Measurements from ENCODE around the gene CD59.
"Not testable (repeated sequence)": the region's sequence is repeated elsewhere in the genome, so short reads cannot be mapped to it uniquely, and the experiment has no call there.

Gene CD59

DNA sequence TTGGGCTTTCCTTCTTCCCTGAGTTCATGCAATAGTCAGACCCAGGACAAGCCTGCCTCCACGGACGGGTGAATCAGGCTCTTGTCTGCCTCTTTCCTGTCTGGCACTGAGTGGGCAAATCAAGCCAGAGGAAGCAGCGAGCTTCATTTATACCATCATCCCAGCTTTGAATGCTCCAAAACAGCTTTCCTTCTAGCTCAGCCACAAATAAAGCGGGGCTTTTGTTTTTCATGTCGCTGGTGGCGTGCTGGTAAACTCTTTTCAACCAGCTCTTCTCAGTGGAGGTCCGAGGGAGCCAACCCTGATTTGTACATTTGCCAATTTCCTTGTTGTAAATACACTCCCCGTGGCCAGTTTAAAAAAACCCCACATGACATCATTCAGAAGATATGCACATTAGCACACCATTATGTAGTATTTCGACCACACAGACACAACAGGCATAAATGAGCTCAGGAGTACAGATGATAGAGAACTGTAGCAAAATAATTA lies 44.2 kb downstream of the CD59 start:
- DNase-seq, result peak; percentile 76

DNA sequence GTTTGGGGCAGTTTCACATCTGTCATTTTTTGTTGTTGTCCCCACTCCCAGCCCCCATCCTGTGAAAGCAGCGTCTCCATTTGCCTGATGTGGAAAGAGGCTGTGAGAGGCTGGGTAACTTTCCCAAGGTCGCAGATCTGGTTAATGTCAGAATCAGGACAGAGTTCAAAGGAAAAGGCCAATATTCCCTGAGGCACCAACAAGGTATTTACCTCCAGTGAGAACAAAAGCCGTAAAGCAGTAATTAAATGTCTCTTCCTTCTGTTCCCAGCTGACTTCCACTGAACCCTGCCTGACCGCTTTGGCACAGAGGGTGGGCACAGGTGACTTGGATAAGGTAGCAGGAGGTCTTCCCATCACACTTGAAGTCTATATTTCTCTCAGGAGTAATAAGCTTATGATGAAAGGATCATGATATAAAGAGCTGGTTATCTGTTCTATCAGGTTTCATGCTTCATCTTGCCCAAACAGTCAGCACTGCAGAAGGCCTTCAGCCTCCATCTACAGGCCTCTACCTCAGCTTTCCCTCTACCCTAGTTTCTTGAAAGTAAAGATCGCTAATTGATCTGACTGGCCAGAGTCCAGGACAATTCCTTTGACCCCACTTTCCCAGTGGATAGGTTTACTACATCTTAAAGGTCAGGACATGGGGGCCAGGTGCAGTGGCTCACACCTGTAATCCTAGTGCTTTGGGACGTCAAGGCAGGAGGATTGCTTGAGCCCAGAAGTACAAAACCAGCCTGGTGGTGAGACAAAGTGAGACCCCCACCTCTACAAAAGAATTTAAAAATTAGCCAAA lies 45.0 kb downstream of the CD59 start:
- no peak for DNase-seq

DNA sequence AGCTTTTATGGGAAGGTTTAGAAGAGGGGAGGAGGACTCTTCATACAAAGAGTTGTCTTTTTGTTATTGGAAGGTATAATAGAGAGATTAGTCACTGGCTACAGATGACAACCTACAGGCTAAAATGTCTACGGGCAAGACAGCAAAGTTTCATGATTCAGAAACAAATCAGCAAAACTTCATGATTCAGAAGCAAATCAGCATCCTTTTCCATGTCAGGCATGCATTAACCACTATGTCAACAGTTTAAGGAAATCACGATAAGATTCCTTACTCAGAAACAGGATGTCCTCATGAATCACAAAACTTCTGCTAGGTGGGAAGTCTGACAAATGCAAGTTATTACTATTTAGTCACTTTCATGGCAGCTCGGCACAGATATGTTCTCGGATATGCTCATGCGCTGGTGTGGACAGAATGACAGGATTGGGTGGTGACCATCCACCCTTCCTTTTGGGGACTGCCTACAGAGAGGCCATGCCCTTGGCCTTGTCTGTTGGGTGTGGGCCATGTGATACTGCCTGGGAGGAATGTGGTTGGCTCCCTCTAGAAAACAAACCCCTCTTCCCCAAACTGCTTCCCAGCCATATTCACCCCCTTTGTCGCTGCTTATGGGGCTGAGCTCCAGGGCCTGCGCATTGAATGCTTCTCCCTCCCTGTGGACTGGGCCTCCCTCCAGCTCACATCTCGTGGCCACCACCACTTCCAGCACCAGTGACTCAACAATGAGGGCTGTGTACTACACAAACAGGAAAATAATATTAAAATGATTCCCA lies 45.7 kb downstream of the CD59 start:
- DNase-seq, result no peak

DNA sequence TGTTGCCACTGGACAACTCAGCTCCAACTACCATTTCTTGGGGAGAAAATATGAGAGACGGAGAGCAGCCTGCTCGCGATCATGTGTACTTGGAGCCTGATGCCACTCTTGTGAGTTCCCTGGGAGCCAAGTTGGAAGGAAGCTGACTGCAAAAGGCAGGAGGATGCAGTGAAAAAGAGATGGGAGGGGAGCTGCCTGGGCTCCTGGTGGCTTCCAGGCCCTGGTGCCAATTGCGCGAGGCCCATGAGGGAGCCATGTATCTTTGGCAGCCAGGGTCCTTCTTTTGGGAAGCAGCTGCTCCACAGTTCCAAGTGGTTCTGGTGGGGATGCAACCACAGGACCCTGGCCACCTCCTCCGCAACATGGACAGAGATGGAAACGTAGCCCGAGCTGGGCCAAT lies 46.7 kb downstream of the CD59 start:
- no peak for DNase-seq

DNA sequence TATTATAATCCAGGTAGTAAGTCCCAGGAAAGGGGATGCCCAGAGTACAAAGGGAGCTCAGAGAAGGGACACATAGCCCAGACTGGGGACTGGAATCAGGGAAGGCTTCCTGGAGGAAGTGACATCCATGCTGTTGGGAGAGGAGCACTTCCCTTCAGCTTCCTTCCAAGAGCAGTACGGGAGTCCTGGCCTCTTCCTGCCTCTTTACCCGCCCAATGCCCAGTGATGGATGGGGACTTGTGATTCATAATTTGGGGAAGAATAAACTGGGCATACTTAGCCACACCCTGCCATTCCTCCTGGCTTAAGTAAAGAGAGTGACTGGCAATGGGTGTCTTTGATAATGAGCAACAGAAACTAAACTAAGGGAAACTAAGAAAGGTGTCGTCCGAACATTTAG lies 47.1 kb downstream of the CD59 start:
- DNase-seq, result no peak

DNA sequence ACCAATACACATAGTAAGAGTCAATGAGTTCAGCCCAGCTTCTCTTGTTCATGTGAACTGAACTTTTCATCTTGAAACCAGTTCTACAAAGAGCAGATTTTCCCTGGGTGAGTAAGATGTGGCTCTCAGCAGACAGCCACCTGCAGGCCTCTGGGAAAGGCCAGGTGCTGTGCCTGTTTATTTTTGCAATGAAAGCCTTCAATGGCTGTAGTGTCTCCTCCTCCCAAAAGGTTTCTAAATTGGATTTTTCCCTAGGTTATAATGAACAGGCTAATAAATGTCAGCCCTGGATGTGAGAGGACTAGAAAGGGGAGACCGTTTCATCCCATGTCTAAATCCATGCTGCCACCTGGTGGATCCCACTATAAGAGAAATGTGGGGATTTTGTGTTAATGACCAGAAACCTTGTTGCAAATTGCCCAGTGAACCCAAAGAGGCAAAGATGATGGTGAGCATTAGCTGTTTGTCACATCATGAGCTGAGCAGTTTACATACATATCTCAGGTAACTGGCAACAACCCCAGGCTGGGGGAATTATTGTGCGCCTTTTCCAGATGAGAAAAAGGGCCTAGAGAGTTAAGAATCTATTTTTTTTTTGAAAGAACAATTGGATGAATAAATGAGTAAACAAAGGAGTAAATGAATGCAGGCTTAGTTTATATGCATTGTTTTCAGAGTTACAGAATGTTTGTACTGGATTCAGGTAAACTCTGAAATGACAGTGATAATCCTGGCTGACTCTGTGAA lies 48.3 kb downstream of the CD59 start:
- no peak for DNase-seq

DNA sequence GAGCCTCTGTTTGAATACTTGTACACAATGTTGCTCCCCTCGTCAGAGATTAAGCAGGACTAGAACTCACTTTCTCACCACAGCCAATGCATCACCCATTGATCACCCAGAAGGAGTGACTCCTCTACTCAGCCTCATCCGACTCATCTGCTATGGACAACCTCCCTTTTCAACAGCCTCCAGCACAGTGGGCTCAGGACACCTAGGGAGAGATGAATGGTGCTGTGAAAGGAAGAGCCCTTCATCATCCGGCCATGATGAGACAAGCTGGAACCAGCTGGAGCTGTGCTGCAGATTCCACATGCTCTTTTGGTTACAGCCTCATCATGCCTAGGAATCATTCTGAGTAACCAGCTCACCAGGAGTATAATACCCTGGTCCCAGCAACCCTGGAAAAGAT lies 51.1 kb downstream of the CD59 start:
- DNase-seq, result no peak

DNA sequence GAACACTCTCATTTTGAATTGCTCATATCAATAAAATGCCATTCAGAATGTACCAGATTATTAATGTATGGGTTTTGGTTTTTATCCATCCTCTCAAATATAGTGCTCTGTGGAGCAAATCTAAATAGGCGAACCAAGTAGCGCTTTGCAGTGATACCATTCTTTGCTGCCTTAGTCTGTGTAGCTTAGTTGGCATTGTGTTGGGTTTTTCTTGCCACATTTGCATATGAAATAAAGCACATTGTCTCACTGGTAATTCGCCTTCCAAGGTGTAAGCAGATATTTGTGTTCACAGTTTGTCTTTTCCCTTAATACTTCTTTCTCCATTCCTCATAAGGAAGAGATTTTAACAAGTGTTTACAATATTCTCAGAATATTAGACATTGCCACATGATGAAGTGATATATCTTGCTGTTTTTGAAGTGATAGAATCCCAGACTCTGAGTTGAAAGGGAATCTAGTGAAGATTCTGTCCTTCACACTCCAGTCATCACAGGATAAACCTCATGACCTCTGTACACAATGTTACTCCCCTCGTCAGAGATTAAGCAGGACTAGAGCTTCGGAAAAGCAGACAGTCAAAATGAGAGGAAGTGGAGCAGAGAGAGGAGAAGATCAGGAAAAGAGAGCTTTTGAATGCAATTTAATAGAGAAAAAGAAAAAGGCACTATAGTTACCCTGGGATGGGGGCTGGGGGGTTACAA lies 52.1 kb downstream of the CD59 start:
- DNase-seq, result no peak

DNA sequence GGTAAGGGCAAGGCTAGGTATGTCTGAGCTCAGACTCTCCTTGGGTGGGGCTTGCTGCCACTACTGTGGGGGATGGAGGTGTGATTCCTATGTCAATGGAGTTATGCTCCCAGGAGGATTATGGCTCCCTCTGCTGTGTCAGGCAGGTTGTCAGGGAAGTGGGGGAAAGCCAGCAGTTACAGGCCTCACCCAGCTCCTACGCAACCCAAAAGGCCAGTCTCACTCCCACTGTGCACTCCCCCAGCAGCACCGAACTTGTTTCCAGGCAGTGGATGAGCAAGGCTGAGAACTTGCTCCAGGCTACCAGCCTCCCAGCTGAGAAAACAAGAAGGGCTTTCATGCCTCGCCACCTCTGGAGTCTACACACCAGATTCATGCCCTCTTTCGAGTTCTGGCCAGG lies 53.8 kb downstream of the CD59 start:
- DNase-seq, result no peak

DNA sequence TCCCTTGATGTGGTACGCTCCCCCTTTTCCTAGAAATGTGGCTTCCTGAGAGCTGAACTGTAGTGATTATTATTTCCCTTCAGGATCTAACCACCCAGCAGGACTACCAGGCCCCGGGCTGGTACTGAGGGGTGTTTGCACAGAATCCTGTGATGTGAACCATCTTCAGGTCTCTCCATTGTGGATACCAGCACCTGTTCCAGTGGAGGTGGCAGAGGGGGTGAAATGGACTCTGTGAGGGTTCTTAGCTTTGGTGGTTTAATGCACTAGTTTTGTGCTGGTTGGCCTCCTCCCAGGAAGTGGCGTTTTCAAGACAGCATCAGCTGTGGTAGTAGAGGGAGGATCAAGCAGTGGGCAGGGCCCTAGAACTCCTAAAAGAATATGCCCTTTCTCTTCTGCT lies 54.2 kb downstream of the CD59 start:
- no peak for DNase-seq

DNA sequence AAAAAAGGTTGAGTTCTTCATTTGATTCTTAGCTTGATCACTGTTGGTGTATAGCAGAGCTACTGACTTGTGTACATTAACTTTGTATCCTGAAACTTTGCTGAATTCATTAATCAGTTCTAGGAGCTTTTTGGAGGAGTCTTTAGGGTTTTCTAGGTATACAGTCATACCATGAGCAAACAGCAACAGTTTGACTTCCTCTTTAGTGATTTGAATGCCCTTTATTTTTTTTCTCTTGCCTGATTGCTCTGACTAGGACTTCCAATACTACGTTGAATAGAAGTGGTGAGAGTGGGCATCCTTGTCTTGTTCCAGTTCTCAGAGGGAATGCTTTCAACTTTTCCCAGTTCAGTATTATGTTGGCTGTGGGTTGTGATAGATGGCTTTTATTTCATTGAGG lies 57.6 kb downstream of the CD59 start:
- not testable (repeated sequence) for DNase-seq

DNA sequence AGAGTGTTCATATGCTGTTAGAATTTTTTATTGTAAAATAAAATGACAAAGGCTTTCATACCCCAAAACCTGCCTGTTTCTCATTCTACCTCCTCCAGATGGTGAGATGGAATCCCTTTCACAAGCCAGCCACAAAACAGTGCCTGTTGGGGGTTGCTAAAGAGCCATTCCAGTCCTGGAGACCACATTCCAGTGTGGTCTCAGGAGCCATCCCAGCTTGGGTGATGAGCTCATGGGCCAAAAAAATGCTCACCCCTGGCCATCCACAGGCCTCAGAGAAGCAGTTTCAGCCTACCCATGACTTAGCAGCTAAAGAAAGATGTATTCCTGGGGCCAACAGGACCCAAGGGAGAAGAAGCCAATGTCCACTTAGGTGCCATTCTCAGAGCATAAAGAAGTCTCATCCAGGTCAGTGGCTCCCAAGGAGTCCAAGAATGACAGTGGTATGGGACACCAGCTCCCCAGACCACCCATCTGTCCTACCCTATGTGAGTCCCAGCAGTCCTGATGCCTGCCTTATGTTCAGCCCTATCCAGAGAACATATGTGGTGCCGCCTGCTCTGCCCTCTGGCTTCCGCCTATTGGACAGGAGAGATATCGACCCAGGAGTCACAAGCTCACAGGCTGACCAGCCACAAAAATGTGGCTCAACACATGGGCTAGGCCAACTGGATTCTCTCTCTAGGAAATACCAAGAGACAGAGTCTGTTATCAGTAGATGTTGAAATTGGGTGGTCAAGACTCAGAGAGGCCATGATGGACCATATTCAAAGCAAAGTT lies 62.0 kb downstream of the CD59 start:
- DNase-seq, result no peak

DNA sequence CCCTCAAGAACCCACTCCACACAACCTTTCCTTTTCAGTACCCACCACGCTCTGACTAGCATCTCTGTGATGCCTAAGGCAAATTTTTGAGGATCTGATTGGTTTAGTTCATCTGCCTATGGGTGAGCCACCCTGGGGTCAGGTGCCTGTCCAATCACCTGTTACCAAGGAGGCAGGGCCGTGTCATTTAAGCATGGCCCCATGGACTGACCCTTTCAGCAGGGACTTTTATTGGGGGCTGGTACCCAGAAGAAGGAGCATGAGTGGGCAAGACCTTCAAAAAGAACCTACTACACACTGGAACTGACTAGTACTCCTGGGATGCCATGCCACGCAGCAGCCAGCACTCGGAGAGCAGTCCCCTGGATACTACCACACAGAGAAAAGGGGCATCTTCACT lies 64.0 kb downstream of the CD59 start:
- no peak for DNase-seq

DNA sequence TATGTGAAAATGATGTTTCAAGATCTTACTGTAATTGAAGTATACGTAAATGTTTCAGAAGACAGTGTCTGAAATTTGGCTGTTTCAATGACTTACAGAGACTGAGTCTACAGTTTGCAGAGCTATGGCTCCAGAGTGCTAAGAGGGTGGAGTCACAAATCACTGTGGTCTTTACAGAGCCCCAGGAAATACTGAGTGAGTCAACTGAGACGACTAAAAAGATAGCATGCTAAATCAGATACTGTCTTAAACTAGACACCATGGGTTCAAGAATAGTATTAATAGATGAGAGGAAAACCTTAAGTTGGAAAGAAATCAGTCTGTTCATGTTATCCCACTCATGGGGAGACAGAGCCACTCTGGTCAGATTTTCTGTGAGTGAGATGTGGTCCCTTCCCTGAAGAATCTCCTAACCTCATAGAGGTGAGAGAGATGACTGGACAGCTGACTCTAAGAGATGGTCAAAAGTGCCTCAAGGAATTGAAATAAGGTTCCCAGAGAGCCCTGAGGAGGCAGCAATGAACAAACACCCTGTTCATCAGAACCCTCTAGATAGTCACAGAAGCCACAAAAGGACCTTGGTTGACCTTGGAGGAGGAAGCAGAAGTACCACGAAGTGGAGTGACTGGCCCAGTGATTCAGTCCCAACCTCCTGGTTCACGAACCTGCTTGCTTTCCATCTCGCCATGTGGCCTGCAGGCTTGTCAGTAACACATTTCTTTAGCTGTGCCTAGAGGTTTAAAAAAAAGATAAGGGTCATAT lies 65.8 kb downstream of the CD59 start:
- no peak for DNase-seq

DNA sequence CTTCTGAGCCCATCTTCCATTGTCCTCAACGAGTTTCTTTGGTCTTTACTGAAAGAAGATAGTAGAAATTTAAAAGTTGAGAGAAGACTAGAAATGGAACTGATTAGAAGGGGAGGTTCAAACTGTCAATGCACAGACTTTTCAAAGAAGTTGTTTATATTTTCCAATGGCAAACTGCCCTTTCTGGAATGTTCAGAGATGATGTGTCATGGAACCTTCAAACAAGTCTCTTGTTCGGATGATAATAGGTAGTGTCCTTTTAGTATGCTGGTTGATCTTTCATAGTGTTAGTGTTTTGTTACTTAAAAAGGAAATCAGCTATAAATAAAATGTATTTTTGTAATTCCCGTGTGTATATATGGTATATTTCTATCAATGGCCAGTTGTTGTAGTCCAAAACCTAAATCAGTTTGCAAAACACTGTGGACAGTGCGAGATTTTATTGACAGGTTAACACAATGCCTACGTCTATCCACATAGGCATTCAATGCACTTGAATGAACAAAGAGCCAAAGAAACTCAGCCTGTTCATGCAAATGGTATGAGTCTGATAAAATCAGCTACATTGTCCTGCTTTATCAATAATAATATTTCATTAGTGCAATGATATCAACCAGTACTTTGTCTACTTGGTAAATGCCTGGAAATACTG lies 66.5 kb downstream of the CD59 start:
- no peak for DNase-seq

DNA sequence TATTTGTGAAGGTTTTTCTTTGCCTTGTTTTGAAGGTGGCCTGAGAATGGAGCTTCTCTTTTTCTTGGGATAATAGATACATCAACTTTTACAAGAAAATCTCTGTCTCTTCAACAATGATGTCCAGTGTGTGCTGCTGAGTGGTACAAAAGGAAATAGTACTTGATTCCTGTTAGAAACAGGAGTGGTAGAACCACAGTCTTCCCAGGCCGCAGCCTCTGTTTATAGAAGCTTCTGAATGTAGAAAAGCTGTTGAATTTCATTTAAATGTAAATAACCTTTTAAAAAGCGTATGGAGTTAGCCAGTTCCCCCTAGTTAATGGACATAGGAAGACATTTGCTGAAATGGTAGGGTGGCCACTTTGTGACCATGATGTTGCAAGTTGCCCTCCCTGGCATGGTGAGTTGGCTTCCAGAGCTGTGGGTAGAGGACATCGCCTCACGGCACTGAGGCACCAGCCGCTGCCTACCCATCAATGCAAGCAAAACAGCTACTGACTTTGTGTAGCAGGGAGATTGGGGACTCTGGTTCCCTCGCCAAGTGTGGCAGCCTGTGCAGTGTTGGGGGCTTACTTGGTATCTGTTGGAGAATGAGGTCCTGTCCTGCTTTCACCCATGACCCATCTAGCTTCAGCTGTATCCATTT lies 67.1 kb downstream of the CD59 start:
- DNase-seq, result no peak

DNA sequence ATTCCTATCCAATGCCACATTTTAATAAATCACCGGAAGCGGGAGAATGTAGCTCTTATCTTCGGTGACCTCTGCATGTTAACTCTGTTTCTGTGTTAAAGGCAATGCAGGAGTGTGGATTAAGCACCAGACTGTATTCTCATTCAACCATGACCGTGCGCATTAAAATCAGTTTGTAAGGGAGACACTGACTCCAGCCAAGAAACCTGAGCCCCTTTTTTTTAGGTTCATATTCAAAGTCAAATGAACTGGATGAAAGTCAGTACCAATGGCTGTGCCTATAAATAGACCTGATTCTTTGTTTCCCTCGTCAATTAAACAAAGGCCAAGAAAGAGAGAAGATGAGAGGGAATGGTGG lies 67.8 kb downstream of the CD59 start:
- DNase-seq, result no peak

DNA sequence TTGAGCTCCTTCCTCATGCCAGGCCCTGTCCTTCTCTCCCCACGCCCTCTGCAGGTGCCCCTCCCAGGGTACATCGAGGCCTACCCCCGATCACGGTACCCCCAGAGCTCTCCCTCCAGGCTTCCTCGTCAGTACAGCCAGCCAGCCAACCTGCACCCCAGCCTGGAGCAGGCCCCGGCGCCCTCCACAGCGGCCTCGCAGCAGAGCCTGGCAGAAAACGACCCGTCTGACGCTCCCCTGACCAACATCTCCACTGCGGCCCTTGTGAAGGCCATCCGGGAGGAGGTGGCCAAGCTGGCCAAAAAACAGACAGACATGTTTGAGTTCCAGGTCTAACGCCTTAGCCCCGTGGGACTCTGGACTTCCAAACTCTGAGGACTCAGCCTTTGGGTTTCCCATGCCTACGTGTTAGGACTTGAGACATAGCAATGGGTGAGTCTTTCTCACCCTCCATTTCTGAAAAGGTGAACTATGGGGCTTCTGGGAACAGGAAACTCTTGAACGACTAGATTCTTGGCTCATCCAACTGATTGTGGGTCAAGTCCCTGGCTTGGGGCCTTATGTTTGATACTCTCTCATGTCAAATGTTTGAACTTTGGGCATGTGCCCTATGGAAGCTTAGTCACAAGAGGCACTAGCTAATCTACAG lies 68.3 kb downstream of the CD59 start:
- no peak for DNase-seq

DNA sequence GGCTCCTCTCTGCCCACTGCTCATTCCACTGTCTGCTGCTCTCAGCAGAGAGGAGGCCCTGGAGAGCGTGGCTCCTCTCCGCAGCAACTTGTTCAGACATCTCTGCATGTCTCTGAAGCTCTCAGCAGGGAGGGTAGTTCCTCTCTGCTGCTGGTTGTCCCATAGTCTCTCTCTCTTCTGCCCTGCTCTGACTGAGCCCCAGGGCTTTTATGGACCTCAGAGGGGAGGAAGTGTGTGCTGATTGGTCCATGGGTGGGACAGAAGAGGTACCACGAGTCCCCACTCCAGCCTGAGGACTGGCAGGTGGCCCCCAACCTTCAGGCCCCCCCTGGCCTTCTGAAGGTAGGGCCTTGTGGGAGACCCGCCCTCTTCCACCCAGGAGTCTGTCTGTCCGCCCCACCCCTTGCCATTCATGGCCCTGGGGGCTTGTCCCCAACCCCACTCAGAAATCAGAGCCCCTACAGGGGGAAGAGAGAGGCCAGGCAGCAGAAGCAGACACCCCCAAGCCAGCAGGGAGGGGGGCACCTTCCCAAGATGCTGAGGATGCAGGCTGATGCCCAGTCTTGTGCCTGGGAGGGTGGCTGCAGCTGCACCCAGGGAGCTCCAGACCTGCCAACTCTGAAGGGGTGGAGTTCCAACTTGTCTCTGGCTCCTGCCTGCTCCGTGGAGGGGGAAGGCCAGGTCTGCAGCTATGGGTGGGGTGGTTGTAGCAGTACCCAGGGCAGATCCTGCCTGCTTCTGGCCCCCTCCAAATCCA lies 70.7 kb downstream of the CD59 start:
- DNase-seq, result no peak
